ENCODE data around the gene P3H4. TPM values are rescaled to one million over a fixed set of nuclear protein-coding genes. Genes with fewer than 3 reads are reported as not detected.

P3H4 gene
- total RNA-seq, 2 experiments from 2014 or later, result 1.3 to 2.3 TPM

DNA sequence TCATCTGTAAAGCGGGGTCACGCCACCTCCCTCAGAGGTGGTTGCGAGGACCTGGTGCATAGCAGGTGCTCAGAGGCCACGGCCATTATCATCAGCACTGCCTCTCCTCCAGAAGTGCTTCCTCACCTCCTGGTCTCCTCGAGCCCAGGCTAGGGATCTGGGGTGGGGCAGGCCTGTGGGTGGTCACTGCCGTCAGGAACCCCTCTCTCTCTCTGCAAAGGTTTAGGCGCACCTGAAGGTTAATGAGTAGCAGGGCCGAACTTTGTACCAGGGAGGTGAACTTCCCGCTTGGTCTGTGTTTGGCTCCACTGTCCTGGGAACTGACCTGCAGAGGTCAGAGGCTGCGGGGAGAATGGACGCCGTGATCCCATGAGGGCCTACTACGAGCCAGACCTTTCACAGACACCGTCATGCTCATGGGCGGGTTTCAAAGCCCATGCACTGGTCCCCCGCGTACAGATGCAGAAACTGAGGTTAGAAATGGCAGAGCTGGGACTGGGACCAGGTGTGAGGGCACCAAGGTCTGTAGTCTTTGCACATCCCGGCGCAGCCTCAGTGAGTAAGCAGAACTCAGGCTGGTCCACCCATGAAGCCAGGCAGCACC is 39.1 kb downstream of the P3H4 start:
- no peaks in the 10 kb centered on the region for H3K36me3 ChIP-seq (ENCODE audit: insufficient read depth, low read length)
- ChIA-PET POLR2A (no interaction called here), CTCF (no interaction called here)
- intact Hi-C loops (cut with DNase I, micrococcal nuclease), result no loop called here
- ATAC-seq (ENCODE audit: poor library complexity) (no peak), DNase-seq (no peak)
- no peak overlapping the region for H3K27ac ChIP-seq (ENCODE audit: low read depth in 1 of 2, low read length in 2 of 2)
- no peak overlapping the region for H3K4me3 ChIP-seq (ENCODE audit: low read length)
- H3K4me1 ChIP-seq (ENCODE audit: insufficient read depth, low read length), result no peaks in the 10 kb centered on the region
- Mint-ChIP-seq H3K9me3 (no peaks in the 10 kb centered on the region), H3K4me3 (no peak overlapping the region), H3K27ac (no peak overlapping the region), H3K27me3 (no peaks in the 10 kb centered on the region), H3K4me1 (ENCODE audit: low read depth) (no peaks in the 10 kb centered on the region), H3K36me3 (ENCODE audit: low read depth) (no peaks in the 10 kb centered on the region)
- no peaks in the 10 kb centered on the region for H3K27me3 ChIP-seq (ENCODE audit: control insufficient read depth in 1 of 2, insufficient read depth in 2 of 2, low read length in 2 of 2)
- H3K9me3 ChIP-seq (ENCODE audit: control insufficient read depth in 1 of 2, insufficient read depth in 1 of 2, low read length in 2 of 2), result no peaks in the 10 kb centered on the region
- TF ChIP-seq, protein P1, sequence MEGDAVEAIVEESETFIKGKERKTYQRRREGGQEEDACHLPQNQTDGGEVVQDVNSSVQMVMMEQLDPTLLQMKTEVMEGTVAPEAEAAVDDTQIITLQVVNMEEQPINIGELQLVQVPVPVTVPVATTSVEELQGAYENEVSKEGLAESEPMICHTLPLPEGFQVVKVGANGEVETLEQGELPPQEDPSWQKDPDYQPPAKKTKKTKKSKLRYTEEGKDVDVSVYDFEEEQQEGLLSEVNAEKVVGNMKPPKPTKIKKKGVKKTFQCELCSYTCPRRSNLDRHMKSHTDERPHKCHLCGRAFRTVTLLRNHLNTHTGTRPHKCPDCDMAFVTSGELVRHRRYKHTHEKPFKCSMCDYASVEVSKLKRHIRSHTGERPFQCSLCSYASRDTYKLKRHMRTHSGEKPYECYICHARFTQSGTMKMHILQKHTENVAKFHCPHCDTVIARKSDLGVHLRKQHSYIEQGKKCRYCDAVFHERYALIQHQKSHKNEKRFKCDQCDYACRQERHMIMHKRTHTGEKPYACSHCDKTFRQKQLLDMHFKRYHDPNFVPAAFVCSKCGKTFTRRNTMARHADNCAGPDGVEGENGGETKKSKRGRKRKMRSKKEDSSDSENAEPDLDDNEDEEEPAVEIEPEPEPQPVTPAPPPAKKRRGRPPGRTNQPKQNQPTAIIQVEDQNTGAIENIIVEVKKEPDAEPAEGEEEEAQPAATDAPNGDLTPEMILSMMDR (IDR thresholded peaks at IDR 0.05), result no peak

DNA sequence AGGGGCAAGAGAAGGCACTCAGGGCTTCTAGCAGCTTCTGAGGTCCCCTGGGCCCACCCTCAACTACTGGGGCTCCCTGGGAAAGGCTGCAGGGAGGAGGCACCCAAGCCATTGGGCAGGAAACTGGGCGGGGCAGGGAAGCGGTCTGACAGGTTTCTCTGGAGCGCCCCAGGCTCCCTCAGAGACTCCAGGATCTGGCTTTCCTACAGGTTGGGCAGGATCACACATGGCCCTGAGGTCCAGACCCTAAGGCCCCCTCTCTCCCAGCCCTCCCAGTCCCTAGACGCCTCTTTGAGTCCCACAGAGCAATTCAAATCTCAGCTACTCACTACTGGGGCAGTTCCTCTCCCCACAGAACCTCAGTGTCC is 39.5 kb downstream of the P3H4 start:
- Mint-ChIP-seq H3K27ac (no peak overlapping the region), H3K27me3 (no peaks in the 10 kb centered on the region), H3K4me3 (no peak overlapping the region), H3K36me3 (ENCODE audit: low read depth) (no peaks in the 10 kb centered on the region), H3K9me3 (no peaks in the 10 kb centered on the region), H3K4me1 (ENCODE audit: low read depth) (no peaks in the 10 kb centered on the region)
- H3K27me3 ChIP-seq (ENCODE audit: control insufficient read depth in 1 of 2, insufficient read depth in 2 of 2, low read length in 2 of 2), result no peaks in the 10 kb centered on the region
- no peak for DNase-seq
- POLR2A ChIA-PET, result no interaction called here
- H3K9me3 ChIP-seq (ENCODE audit: control insufficient read depth in 1 of 2, insufficient read depth in 1 of 2, low read length in 2 of 2), result no peaks in the 10 kb centered on the region
- TF ChIP-seq, protein P1 (IDR thresholded peaks at IDR 0.05), result no peak
- no peak overlapping the region for H3K27ac ChIP-seq (ENCODE audit: low read depth in 1 of 2, low read length in 2 of 2)
- no peak overlapping the region for H3K4me3 ChIP-seq (ENCODE audit: low read length)
- no peak for ATAC-seq (ENCODE audit: poor library complexity)
- intact Hi-C loops (cut with DNase I, micrococcal nuclease), result no loop called here
- CTCF ChIA-PET, result no interaction called here
- no peaks in the 10 kb centered on the region for H3K4me1 ChIP-seq (ENCODE audit: insufficient read depth, low read length)
- no peaks in the 10 kb centered on the region for H3K36me3 ChIP-seq (ENCODE audit: insufficient read depth, low read length)

DNA sequence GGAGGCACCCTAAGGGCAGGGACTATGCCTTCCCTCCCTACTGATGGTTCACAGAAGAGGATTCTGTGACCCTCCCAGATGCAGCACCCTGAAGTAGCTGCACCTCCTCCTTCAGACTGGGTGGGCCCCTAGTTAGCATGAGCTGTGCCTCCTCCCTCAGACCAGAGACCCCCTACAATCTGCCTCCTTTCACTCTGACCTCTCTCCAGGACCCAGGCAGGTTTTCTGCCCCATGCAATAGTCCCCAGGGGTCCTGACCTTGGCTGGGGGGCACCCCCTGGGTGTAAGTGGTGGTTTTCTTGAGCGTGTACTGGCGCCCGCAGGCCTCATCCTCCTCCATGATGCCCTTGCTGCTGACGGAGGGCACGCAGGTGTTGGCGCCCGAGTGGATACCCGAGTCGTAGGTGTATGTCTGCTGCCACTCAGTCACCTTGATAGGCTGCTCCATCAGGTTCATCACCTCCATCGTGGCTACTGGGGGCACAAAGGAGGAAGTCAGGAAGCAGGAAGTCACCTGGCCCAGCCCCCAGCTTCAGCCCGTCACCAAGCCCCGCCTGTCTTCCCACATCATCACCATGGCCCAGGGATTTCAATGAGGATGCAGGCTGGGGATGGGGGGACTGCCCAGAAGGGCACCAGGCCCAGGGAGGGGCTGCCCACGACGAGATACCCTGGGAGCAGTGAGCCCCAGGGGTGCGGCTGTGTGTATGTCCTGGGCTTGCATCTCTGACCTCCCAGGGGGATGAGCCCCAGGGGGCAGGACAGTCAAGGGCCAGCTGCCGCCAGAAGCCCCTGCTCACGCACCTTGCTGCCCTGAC is 40.2 kb downstream of the P3H4 start:
- TF ChIP-seq, protein P1 (IDR thresholded peaks at IDR 0.05), result no peak
- POLR2A ChIA-PET, result no interaction called here
- no peaks in the 10 kb centered on the region for H3K36me3 ChIP-seq (ENCODE audit: insufficient read depth, low read length)
- no peaks in the 10 kb centered on the region for H3K4me1 Mint-ChIP-seq (ENCODE audit: low read depth)
- no peak overlapping the region for H3K4me3 Mint-ChIP-seq
- H3K36me3 Mint-ChIP-seq (ENCODE audit: low read depth), result no peaks in the 10 kb centered on the region
- no peak overlapping the region for H3K27ac ChIP-seq (ENCODE audit: low read depth in 1 of 2, low read length in 2 of 2)
- no peak for DNase-seq
- no peaks in the 10 kb centered on the region for H3K27me3 Mint-ChIP-seq
- no peaks in the 10 kb centered on the region for H3K27me3 ChIP-seq (ENCODE audit: control insufficient read depth in 1 of 2, insufficient read depth in 2 of 2, low read length in 2 of 2)
- intact Hi-C loops (cut with DNase I, micrococcal nuclease), result no loop called here
- no peaks in the 10 kb centered on the region for H3K4me1 ChIP-seq (ENCODE audit: insufficient read depth, low read length)
- no peaks in the 10 kb centered on the region for H3K9me3 ChIP-seq (ENCODE audit: control insufficient read depth in 1 of 2, insufficient read depth in 1 of 2, low read length in 2 of 2)
- H3K9me3 Mint-ChIP-seq, result no peaks in the 10 kb centered on the region
- no peak overlapping the region for H3K27ac Mint-ChIP-seq
- no peak for ATAC-seq (ENCODE audit: poor library complexity)
- no peak overlapping the region for H3K4me3 ChIP-seq (ENCODE audit: low read length)
- CTCF ChIA-PET, result no interaction called here
